ENCODE data around the gene UBE2U.

Gene UBE2U

GRCh38 chr1:64229307-64229706, 25.9 kb downstream of the UBE2U start:
- no peaks in the 10 kb centered on the region for H3K4me1 ChIP-seq (ENCODE audit: insufficient read depth, low read length, severe bottlenecking)
- H3K79me2 ChIP-seq (ENCODE audit: insufficient read depth, low read length), result no peaks in the 10 kb centered on the region
- H3K4me2 ChIP-seq (ENCODE audit: low read length), result no peak overlapping the region
- no peaks in the 10 kb centered on the region for H3K27me3 ChIP-seq (ENCODE audit: insufficient read depth, low read length)
- H3F3A ChIP-seq (ENCODE audit: insufficient read depth, low read length), result no peaks in the 10 kb centered on the region
- H3K9me2 ChIP-seq (ENCODE audit: low read depth, low read length), result no peaks in the 10 kb centered on the region
- no peak overlapping the region for H3K9ac ChIP-seq (ENCODE audit: low read length)
- H4K20me1 ChIP-seq (ENCODE audit: insufficient read depth, low read length), result no peaks in the 10 kb centered on the region
- H3K27ac ChIP-seq (ENCODE audit: low read depth, low read length, poor library complexity, severe bottlenecking), result no peak overlapping the region
- no peak overlapping the region for H3K4me3 ChIP-seq (ENCODE audit: low read depth, low read length, poor library complexity, severe bottlenecking)
- H3K9me3 ChIP-seq (ENCODE audit: low read length), result no peaks in the 10 kb centered on the region
- no peak overlapping the region for H2AFZ ChIP-seq (ENCODE audit: low read length)
- TF ChIP-seq CTCF (IDR thresholded peaks at IDR 0.05; ENCODE audit: low read length) (no peak), EZH2 (IDR thresholded peaks at IDR 0.05; ENCODE audit: borderline replicate concordance, low read length) (no peak)
- no peaks in the 10 kb centered on the region for H3K36me3 ChIP-seq (ENCODE audit: insufficient read depth, low read length)

GRCh38 chr1:64231153-64231552, 27.7 kb downstream of the UBE2U start:
- Histone ChIP-seq H3F3A (ENCODE audit: insufficient read depth, low read length) (no peaks in the 10 kb centered on the region), H3K9me3 (ENCODE audit: low read length) (no peaks in the 10 kb centered on the region), H3K79me2 (ENCODE audit: insufficient read depth, low read length) (no peaks in the 10 kb centered on the region), H3K4me2 (ENCODE audit: low read length) (no peak overlapping the region), H3K4me3 (ENCODE audit: low read depth, low read length, poor library complexity, severe bottlenecking) (no peak overlapping the region), H3K9me2 (ENCODE audit: low read depth, low read length) (no peaks in the 10 kb centered on the region), H3K27ac (ENCODE audit: low read depth, low read length, poor library complexity, severe bottlenecking) (no peak overlapping the region), H2AFZ (ENCODE audit: low read length) (no peak overlapping the region), H3K9ac (ENCODE audit: low read length) (no peak overlapping the region), H3K36me3 (ENCODE audit: insufficient read depth, low read length) (no peaks in the 10 kb centered on the region), H3K27me3 (ENCODE audit: insufficient read depth, low read length) (no peaks in the 10 kb centered on the region), H4K20me1 (ENCODE audit: insufficient read depth, low read length) (no peaks in the 10 kb centered on the region), H3K4me1 (ENCODE audit: insufficient read depth, low read length, severe bottlenecking) (no peaks in the 10 kb centered on the region)
- no peak for TF ChIP-seq EZH2 (IDR thresholded peaks at IDR 0.05; ENCODE audit: borderline replicate concordance, low read length)

- H3K9ac ChIP-seq (ENCODE audit: low read length), result no peak overlapping the region
- H3K9me2 ChIP-seq (ENCODE audit: low read depth, low read length), result no peaks in the 10 kb centered on the region
- H3K79me2 ChIP-seq (ENCODE audit: insufficient read depth, low read length), result no peaks in the 10 kb centered on the region
- H3F3A ChIP-seq (ENCODE audit: insufficient read depth, low read length), result no peaks in the 10 kb centered on the region
- H3K4me2 ChIP-seq (ENCODE audit: low read length), result no peak overlapping the region
- H3K9me3 ChIP-seq (ENCODE audit: low read length), result no peaks in the 10 kb centered on the region
- no peaks in the 10 kb centered on the region for H3K27me3 ChIP-seq (ENCODE audit: insufficient read depth, low read length)
- no peak overlapping the region for H3K27ac ChIP-seq (ENCODE audit: low read depth, low read length, poor library complexity, severe bottlenecking)
- no peaks in the 10 kb centered on the region for H4K20me1 ChIP-seq (ENCODE audit: insufficient read depth, low read length)
- H3K36me3 ChIP-seq (ENCODE audit: insufficient read depth, low read length), result no peaks in the 10 kb centered on the region
- H3K4me1 ChIP-seq (ENCODE audit: insufficient read depth, low read length, severe bottlenecking), result no peaks in the 10 kb centered on the region
- no peak overlapping the region for H3K4me3 ChIP-seq (ENCODE audit: low read depth, low read length, poor library complexity, severe bottlenecking)
- TF ChIP-seq CTCF (IDR thresholded peaks at IDR 0.05; ENCODE audit: low read length) (no peak), EZH2 (IDR thresholded peaks at IDR 0.05; ENCODE audit: borderline replicate concordance, low read length) (no peak)
- H2AFZ ChIP-seq (ENCODE audit: low read length), result no peak overlapping the region
Observed at GRCh38 chr1:64231654-64232053, 28.2 kb downstream of the UBE2U start.

GRCh38 chr1:64234714-64235113, 31.3 kb downstream of the UBE2U start:
- Histone ChIP-seq H3K27me3 (ENCODE audit: insufficient read depth, low read length) (no peaks in the 10 kb centered on the region), H3K9me2 (ENCODE audit: low read depth, low read length) (no peaks in the 10 kb centered on the region), H3K4me2 (ENCODE audit: low read length) (no peak overlapping the region), H3K9ac (ENCODE audit: low read length) (no peak overlapping the region), H3K79me2 (ENCODE audit: insufficient read depth, low read length) (no peaks in the 10 kb centered on the region), H4K20me1 (ENCODE audit: insufficient read depth, low read length) (no peaks in the 10 kb centered on the region), H3K27ac (ENCODE audit: low read depth, low read length, poor library complexity, severe bottlenecking) (no peak overlapping the region), H3F3A (ENCODE audit: insufficient read depth, low read length) (no peaks in the 10 kb centered on the region), H3K4me1 (ENCODE audit: insufficient read depth, low read length, severe bottlenecking) (no peaks in the 10 kb centered on the region), H3K4me3 (ENCODE audit: low read depth, low read length, poor library complexity, severe bottlenecking) (no peak overlapping the region), H3K9me3 (ENCODE audit: low read length) (no peaks in the 10 kb centered on the region), H3K36me3 (ENCODE audit: insufficient read depth, low read length) (no peaks in the 10 kb centered on the region), H2AFZ (ENCODE audit: low read length) (no peak overlapping the region)
- TF ChIP-seq EZH2 (IDR thresholded peaks at IDR 0.05; ENCODE audit: borderline replicate concordance, low read length) (no peak), CTCF (IDR thresholded peaks at IDR 0.05; ENCODE audit: low read length) (no peak)
